ENCODE results near the gene IL1RAPL2. TPM values are rescaled to one million over a fixed set of nuclear protein-coding genes. Genes with fewer than 3 reads are reported as not detected.
A peak's percentile ranks its signal among the peaks of the same experiment; 100 is the strongest.

IL1RAPL2 gene
- total RNA-seq, 1 donor from 2014 or later, result not detected

DNA sequence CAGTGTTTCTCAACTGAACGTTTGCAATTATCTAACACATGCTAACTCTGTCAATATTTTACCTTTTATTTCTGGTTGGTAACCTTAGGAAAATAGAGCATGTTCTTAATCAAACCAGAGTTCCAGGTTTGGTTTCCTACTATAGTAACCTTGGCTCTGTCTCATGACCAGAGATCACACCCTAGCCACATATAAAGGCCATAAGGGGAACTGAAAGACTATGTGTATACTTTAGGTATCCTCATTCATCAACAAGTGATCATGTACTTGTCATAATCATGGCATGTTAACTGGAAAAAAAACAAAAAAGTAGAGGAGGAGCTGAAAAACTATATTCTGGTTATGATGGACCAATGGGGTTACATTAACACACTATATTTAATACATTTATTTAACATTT lies 352.1 kb downstream of the IL1RAPL2 start:
- TF ChIP-seq CTCF (IDR thresholded peaks at IDR 0.05), result no peak

GRCh38 chrX:104921584-104922205 lies 355.7 kb downstream of the IL1RAPL2 start:
- Histone ChIP-seq H3K36me3 (no peaks in the 10 kb centered on the region), H3K27me3 (no peaks in the 10 kb centered on the region), H3K27ac (no peak overlapping the region), H3K9me3 (no peaks in the 10 kb centered on the region), H3K4me3 (no peak overlapping the region), H3K4me1 (no peaks in the 10 kb centered on the region)
- ATAC-seq, result no peak
- TF ChIP-seq CTCF (IDR thresholded peaks at IDR 0.05), result no peak
- DNase-seq, result no peak
- intact Hi-C loops (cut with DNase I), result no loop called here

More for the DNA sequence above, 352.1 kb downstream of the IL1RAPL2 start:
- Histone ChIP-seq H3K27ac (no peak overlapping the region), H3K36me3 (no peaks in the 10 kb centered on the region), H3K27me3 (no peaks in the 10 kb centered on the region), H3K4me3 (no peak overlapping the region), H3K9me3 (no peaks in the 10 kb centered on the region), H3K4me1 (no peaks in the 10 kb centered on the region)
- intact Hi-C loops (cut with DNase I), result no loop called here
- no peak for DNase-seq
- ATAC-seq, result no peak

- no peaks in the 10 kb centered on the region for H3K27me3 ChIP-seq
- H3K27ac ChIP-seq, result no peak overlapping the region
- no peaks in the 10 kb centered on the region for H3K9me3 ChIP-seq
- no peak overlapping the region for H3K4me3 ChIP-seq
- peak; percentile 77 for TF ChIP-seq CTCF (IDR thresholded peaks at IDR 0.05)
- ATAC-seq (peak; percentile 99), DNase-seq (peak; percentile 67)
- H3K4me1 ChIP-seq, result no peaks in the 10 kb centered on the region
- intact Hi-C loops (cut with DNase I), result no loop called here
- H3K36me3 ChIP-seq, result no peaks in the 10 kb centered on the region
These were observed 356.2 kb downstream of the IL1RAPL2 start for GRCh38 chrX:104922206-104922621.

DNA sequence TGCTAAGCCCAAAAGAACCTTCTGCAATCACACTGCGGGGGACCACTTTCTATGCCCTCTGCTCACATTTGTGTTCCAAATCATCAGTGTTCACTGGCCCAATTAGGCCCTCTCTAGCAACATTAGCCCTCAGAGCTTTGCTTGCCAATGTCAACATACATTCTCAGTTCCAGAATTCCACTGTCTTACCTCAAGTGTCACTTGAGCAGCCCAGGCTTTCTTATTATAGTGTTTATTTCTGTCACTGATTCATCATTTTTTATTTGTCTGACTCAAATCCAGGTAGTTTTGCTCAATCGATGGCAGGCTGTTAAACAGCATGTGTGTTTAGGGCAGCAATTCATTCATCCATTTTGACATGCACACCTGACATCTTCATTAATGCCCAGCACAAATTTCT lies 363.3 kb downstream of the IL1RAPL2 start:
- no peaks in the 10 kb centered on the region for H3K4me1 ChIP-seq
- no peak for ATAC-seq
- no peaks in the 10 kb centered on the region for H3K9me3 ChIP-seq
- H3K4me3 ChIP-seq, result no peak overlapping the region
- TF ChIP-seq CTCF (IDR thresholded peaks at IDR 0.05), result no peak
- H3K27me3 ChIP-seq, result no peaks in the 10 kb centered on the region
- H3K36me3 ChIP-seq, result no peaks in the 10 kb centered on the region
- no peak overlapping the region for H3K27ac ChIP-seq
- DNase-seq, result no peak
- intact Hi-C loops (cut with DNase I), result no loop called here

GRCh38 chrX:104935581-104935980 lies 369.6 kb downstream of the IL1RAPL2 start:
- no peak for ATAC-seq

More at GRCh38 chrX:104935581-104935980, 369.6 kb downstream of the IL1RAPL2 start:
- DNase-seq, result no peak
- H3K4me1 ChIP-seq, result no peaks in the 10 kb centered on the region
- H3K27ac ChIP-seq, result no peak overlapping the region
- H3K9me3 ChIP-seq, result no peaks in the 10 kb centered on the region
- H3K36me3 ChIP-seq, result no peaks in the 10 kb centered on the region
- intact Hi-C loops (cut with DNase I), result no loop called here
- TF ChIP-seq CTCF (IDR thresholded peaks at IDR 0.05), result no peak
- H3K4me3 ChIP-seq, result no peak overlapping the region
- no peaks in the 10 kb centered on the region for H3K27me3 ChIP-seq
